ENCODE results near the gene DMD.
"Not testable (repeated sequence)": the region's sequence is repeated elsewhere in the genome, so short reads cannot be mapped to it uniquely, and the experiment has no call there.

The DMD gene

DNA sequence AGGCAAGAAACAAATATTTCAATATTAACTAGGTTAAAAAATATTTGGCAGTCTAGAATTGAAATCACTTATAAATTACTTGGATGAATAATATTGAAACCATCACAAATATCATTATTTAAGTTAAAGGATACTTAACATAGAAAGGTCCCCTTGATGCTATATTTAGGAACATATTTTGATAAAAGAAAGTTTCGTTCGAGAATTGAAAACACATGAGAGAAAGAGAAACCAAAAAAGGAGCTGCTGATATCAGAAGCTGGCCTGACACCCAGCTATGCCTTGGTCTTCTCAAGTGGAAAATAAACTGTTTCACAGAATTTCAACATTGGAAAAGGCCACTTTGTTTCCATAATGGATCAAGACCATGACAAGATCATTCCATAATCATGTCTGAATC is 762.4 kb downstream of the DMD start:
- no peak for DNase-seq

DNA sequence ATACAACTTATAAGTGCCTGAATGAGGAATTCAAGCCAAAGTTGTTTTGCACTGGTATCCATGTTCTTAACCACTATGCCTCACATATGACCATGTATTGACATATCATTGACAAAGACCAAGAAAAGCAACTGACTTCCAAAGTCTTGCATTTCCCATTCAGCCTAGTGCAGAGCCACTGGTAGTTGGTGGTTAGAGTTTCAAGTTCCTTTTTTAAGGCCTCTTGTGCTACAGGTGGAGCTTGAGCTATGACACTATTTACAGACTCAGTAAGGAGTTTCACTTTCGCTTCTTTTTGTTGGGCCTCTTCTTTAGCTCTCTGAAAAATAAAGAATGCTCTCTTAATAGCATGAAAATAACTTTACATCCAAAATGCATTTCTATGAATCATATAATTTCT is 763.0 kb downstream of the DMD start:
- peak; percentile 14 to 25 for DNase-seq

DNA sequence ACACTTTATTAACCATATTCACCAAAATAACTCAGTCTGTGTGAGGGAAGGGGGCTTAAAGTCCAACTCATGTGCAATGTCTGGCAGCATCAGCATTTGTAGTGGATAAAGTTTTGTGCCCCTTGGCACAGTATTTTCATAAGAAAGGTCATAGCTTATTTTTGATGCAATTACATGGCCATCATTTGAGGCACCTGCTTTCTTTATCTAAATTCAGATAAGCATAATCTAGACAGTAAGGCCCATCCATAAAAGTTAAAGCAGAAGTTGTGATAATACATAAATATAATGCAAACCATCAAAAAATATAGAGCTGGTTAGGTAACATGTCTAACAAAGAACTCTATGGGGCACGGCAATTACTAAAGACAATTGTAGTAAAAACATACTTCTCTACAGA is 763.7 kb downstream of the DMD start:
- no peak for DNase-seq

DNA sequence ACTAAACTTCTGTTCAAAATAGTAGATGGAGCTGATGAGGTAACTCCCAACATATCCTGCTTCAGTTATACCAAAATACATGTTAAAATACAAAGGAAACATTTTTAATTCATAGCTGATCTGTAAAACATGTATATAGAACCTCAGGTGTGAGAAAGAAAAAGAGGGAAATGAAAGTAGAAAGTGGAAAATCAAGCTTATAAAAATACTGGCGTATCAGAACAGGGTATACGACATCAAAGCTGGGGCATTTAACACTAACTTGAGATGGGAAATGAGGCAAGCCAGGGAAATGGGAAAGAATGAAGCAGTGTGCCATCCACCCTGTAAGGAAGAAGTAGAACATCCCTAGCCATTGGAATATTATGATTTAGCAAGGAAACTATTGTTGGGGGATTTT is 767.5 kb downstream of the DMD start:
- no peak for DNase-seq

DNA sequence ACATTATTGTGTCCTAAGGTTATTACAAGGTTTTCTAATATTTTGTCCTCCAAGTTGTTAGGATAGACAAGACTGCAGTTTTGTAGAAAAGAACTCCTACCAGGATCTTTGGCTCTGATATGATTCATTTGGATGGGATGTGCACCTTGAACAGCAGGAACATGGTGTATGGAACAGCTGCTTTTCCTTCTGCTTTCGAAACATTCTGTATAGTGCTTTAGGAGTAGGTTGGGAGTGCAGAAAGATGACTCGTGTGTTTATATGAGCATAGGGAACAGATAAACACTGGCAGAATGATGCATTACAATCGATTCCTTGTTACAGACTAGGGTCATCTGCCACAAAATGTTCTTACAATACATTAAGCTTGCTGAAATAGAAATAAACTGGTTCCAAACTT is 790.1 kb downstream of the DMD start:
- no peak for DNase-seq

GRCh38 chrX:32408389-32408788 is 803.0 kb downstream of the DMD start:
- DNase-seq = no peak

DNA sequence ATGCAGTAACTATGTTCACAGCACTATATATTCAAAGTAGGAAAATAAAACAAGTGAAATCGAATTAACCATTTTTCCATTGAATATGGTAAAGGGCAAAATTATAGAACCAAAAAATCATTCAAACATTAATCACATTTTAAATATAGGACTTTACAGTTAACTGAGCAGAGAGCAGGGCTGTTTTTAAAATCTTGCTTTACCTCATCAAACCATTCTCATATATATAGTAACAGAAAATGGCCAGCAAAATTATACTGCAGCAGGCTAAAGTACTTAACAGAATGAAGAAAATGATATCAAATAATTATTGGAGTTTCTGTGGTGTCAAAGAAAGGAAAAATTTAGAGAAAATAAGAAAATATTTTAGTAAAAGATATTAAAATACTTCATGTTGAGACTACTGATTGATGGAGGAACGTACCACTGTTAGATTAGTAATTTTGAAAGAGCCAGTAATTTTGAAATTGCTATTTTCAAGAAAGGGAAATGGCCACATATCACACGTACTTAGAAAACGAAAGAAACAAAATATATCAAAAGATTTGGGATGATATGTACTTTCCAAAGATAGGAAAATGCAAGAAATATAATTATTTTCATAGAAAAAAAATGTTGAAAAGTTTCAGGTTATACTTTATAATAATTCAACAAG is 813.7 kb downstream of the DMD start:
- DNase-seq = no peak

GRCh38 chrX:32395878-32396277 is 815.5 kb downstream of the DMD start:
- DNase-seq = no peak

GRCh38 chrX:32392655-32393054 is 818.7 kb downstream of the DMD start:
- no peak for DNase-seq

DNA sequence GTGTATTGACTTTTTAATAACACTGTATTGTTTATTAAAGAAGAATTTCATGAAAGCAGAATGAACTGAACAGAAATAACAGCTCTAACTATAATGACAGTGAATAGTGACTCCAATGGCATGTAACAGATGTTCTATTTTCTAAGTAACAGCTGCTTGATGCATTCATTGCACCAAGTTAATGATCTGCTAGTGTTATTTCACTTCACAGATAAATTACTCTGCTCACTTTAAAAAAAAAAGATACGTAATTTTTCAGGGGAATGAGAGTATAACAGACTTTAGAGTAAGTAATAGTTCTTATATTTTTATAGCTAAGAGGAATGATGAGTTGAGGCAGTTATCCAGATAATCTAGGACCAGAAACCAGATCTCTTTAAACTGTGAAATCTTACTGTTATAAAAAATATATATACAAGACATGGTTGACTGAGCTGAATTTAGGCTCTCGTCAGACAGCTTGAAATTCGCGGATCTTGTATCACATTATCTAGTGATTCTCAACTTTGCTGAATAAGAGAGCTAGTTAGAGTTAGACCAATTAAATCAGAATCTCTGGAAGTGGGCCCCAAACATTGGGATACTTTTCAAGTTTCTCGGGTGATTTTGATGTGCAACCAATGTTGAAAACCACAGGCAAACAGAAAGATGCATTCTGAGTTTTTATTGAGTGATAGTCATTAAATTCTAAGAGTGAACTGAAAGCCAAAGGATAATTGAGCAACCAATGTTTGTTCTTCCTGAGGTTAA is 840.7 kb downstream of the DMD start:
- no peak for DNase-seq

DNA sequence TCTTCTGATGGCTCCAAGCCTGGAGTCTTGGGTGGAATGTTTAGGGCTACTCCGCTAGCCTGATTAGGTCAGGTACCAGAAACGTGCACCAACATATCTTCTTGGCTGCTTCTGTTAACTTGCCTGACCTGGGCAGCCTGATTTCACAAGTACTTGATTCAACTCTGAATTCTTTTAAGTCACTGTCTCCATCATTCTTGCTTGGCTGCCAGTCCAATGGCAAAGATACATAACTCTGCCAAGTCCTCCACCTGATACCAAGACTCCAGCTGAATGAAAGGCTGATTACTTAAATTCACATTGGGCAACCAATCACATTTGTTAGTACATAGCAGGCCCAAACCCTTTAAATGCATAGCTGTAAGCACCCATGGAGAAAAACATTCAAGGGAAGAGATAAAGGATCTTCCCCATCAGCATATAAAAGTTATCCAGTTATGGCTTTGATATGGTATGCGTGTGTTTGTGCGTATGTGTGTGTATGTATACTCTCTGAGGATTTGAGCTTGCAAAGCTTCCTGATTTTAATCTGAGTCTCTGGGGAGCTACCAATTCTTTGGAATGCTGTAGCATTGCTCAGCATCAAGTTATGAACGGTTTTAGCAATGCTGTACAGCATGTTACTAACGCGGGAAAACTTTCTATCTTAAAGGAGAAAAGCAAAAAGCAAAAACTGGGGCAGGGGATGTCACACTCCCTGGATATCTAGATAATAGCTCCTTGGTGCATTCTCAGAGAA is 917.2 kb downstream of the DMD start:
- no peak for DNase-seq

DNA sequence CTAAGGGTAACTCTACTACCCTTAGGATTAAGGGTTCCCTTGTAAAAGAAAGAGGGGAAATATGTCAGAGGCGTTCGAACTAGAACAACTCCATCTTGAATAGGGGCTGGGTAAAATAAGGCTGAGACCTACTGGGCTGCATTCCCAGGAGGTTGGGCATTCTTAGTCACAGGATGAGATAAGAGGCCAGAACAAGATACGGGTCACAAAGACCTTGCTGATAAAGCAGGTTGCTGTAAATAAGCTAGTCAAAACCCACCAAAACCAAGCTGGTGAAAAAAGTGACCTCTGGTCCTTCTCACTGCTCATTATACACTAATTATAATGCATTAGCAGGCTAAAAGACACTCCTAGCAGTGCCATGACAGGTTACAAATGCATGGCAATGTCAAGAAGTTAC is 922.0 kb downstream of the DMD start:
- no peak for DNase-seq

GRCh38 chrX:32281853-32282252 is 929.5 kb downstream of the DMD start:
- DNase-seq = no peak

DNA sequence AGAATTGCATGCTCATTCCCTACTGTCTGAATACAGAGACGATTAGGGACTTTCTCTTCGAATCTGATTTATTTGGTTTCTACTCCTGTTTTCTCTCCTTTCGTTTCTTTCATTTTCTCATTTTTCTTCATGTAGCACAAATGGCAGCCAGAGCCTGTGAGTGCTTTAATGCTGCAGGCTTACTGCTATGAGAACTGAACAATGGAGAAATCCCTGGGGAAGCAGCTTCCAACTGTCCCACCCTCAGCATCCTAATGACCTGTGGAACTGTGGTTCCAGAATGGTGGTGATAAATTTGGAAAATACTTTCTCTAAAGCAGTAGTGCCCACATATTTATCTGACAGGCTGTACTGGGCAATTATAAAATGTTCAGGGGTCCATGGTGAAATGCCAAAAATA is 930.4 kb downstream of the DMD start:
- no peak for DNase-seq

DNA sequence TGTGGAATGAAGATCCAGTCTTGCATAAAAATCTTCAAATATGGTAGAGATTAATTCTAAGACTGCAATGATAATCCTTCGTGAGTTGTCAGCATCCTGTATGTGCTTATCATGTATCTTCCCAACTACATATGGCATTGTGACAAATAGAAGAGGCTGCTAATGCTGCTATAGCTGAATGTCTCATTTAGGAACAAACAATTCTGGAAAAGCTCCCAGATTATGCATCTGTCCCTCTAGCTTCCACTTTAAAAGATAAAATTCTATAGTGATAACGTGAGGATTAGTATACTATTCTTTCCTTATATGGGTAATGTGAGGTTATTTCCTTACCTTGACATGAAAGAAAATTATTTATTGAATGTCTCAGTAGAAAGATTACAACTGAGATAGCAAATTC is 930.9 kb downstream of the DMD start:
- no peak for DNase-seq

GRCh38 chrX:32276153-32276552 is 935.2 kb downstream of the DMD start:
- no peak for DNase-seq

- no peak for DNase-seq
These were observed 941.5 kb downstream of the DMD start for GRCh38 chrX:32269866-32270265.

GRCh38 chrX:32268207-32268606 is 943.1 kb downstream of the DMD start:
- no peak for DNase-seq

- no peak for DNase-seq
These were observed 943.6 kb downstream of the DMD start for GRCh38 chrX:32267796-32268195.

DNA sequence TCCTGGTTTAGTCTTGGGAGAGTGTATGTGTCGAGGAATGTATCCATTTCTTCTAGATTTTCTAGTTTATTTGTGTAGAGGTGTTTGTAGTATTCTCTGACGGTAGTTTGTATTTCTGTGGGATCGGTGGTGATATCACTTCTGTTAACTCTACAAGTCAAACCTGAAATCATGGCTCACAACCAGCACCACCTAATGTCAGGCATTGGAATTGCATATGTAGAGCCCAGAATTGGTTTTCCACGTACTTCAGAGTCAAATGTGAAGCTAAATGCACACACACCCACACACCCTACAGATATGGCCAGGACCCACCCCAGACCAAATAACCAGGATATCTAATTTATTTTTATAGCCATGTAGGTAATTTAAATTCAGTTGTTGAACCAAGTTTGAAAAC is 964.7 kb downstream of the DMD start:
- DNase-seq = not testable (repeated sequence)

DNA sequence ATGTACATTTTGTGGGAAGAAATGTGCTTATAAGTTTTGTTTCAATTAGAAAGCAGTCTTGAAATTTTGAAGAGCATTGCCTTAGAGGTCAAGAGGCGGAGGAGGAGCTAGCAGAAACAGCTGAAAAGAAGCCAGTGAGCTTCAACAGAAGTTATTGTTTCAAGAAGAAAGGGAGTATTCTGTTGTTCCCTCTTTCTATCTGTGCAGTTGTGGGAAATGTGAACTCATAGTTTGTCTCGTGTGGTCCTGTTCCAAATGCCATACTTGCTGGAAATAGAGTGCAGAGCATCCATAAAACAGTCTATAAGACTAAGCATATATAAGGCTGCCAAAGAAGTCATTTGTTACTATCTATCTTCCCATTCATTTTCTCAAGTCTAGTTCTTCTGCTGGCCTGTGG is 1015.7 kb downstream of the DMD start:
- no peak for DNase-seq

DNA sequence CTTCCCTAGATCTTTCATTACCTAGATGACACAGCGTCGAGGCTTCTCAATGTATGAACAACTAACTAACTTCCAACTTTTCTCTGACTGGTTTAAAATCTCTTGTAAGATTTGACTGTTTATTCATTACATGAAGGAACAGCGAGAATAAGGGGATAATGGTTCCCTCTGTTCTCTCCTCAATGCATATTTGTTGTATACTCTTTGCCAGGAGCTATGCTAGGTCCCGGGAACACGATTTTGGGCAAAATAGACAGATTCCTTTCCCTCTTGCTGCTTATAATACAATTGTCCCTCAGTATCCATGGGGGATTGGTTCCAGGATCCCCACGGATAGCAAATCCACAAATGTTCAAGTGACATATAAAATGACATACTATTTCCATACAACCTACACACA is 1020.0 kb downstream of the DMD start:
- DNase-seq = no peak

- DNase-seq = no peak
These were observed 1026.2 kb downstream of the DMD start for GRCh38 chrX:32185160-32185559.

GRCh38 chrX:32183066-32183465 is 1028.3 kb downstream of the DMD start:
- DNase-seq = no peak

Data from inflammatory macrophage treated with lipopolysaccharide for 1 hour (primary cell).